HCT116 (cell line): Measurements from ENCODE around the gene AOPEP. TPM values are rescaled to one million over a fixed set of nuclear protein-coding genes. Genes with fewer than 3 reads are reported as not detected.

Experiments
- ATAC-seq: fragments of 200-7000 bp; cut with Tn5 transposase; 2 replicates; pipeline ENCODE4 v1.9.1; 2020; ENCODE audit warnings: mild to moderate bottlenecking, moderate library complexity
- BruUV-seq: library from RNA; stranded (reverse); fragments of 400-500 nt; replicated peaks from 2 replicates; lab custom pipeline; 2021; lab: Mats Ljungman, UMichigan
- CTCF ChIA-PET: fragments of 300-600 bp; sonication (Branson Sonifier 250); formaldehyde crosslinking; loops from one replicate; lab custom pipeline; 2021; ENCODE audit warnings: antibody characterized with exemption; lab: Charles Lee
- POLR2A ChIA-PET: fragments of 300-600, 350-600 bp; sonication (Branson Sonifier 250); formaldehyde crosslinking; loops from one replicate; lab custom pipeline; 2021; ENCODE audit warnings: antibody characterized with exemption; lab: Charles Lee
- RAD21 ChIA-PET, 2 experiments: fragments of 300-600 bp; sonication (Branson Sonifier 250); formaldehyde crosslinking; loops; one replicate each; lab custom pipeline; 2023; ENCODE audit warnings: low total read pairs in 2 of 2; ENCODE audit not compliant: uncharacterized antibody in 2 of 2, unreplicated experiment in 2 of 2, low non-redundant PET in 1 of 2; lab: Charles Lee
- DNase-seq: peaks from one replicate; pipeline ENCODE4 v3.0.0-alpha.2; 2010; ENCODE audit warnings: low read depth, low spot score
- H2AFZ ChIP-seq: fragments of 200-600 bp; shearing (Covaris generic), sonication (generic); 2 replicates; pipeline ENCODE4 v1.6.1; 2017; ENCODE audit warnings: low read depth, mixed run types, mixed read lengths, antibody characterized with exemption, low read length; ENCODE audit not compliant: poor library complexity, severe bottlenecking
- H3K27ac ChIP-seq: 2 replicates; pipeline ENCODE4 v1.5.1; 2012; ENCODE audit warnings: low read depth, low read length
- H3K27me3 ChIP-seq: fragments of 200-600 bp; sonication (generic); 2 replicates; pipeline ENCODE4 v1.6.1; 2016; ENCODE audit warnings: mixed run types, low read length, mixed read lengths; ENCODE audit not compliant: insufficient read depth
- H3K36me3 ChIP-seq, 2 experiments: fragments of 200-500 bp in 1 of 2; fragments of 200-600 bp in 1 of 2; sonication (Bioruptor generic) in 1 of 2; sonication (generic) in 1 of 2; 2 replicates each; pipeline versions ENCODE4 v1.5.1 to v1.6.1; 2014 to 2016; ENCODE audit warnings: low read length in 2 of 2, inconsistent platforms in 1 of 2, mixed read lengths in 1 of 2, mixed run types in 1 of 2; ENCODE audit not compliant: insufficient read depth in 2 of 2, control insufficient read depth in 1 of 2
- H3K4me1 ChIP-seq, 2 experiments: fragments of 200-600 bp in 1 of 2; sonication (generic) in 1 of 2; 2 replicates each; pipeline versions ENCODE4 v1.5.1 to v1.6.1; 2012 to 2017; ENCODE audit warnings: low read length in 2 of 2, inconsistent platforms in 1 of 2, mild to moderate bottlenecking in 1 of 2, mixed read lengths in 1 of 2, mixed run types in 1 of 2, moderate library complexity in 1 of 2; ENCODE audit not compliant: insufficient read depth in 2 of 2, control insufficient read depth in 1 of 2
- H3K4me2 ChIP-seq: fragments of 200-600 bp; sonication (generic); 2 replicates; pipeline ENCODE4 v1.6.1; 2017; ENCODE audit warnings: mixed run types, low read length, mixed read lengths
- H3K4me3 ChIP-seq, 2 experiments: fragments of 200-600 bp in 1 of 2; sonication (generic) in 1 of 2; replicated peaks in 1 of 2; 2 replicates each; pipeline ENCODE4 v1.5.1; 2011 to 2016; ENCODE audit warnings: low read length in 2 of 2, control low read depth in 1 of 2, low read depth in 1 of 2, mild to moderate bottlenecking in 1 of 2, mixed read lengths in 1 of 2, mixed run types in 1 of 2
- H3K79me2 ChIP-seq: fragments of 200-600 bp; sonication (generic); 2 replicates; pipeline ENCODE4 v1.6.1; 2017; ENCODE audit warnings: mild to moderate bottlenecking, mixed run types, low read length, moderate library complexity, mixed read lengths; ENCODE audit not compliant: insufficient read depth
- H3K9ac ChIP-seq: fragments of 200-600 bp; sonication (generic); 2 replicates; pipeline ENCODE4 v1.6.1; 2016; ENCODE audit warnings: low read length, mixed read lengths
- H3K9me2 ChIP-seq: fragments of 200-600 bp; sonication (generic), shearing (Covaris generic); 2 replicates; pipeline ENCODE4 v1.6.1; 2017; ENCODE audit warnings: mixed run types, mild to moderate bottlenecking, moderate library complexity; ENCODE audit not compliant: insufficient read depth
- H3K9me3 ChIP-seq, 2 experiments: fragments of 200-500 bp in 1 of 2; fragments of 200-600 bp in 1 of 2; sonication (Bioruptor generic) in 1 of 2; sonication (generic) in 1 of 2; 2 replicates each; pipeline ENCODE4 v1.6.1; 2014 to 2017; ENCODE audit warnings: low read length in 2 of 2, mixed read lengths in 2 of 2, inconsistent platforms in 1 of 2, low read depth in 1 of 2, mild to moderate bottlenecking in 1 of 2, mixed run types in 1 of 2, moderate library complexity in 1 of 2; ENCODE audit not compliant: control insufficient read depth in 1 of 2, insufficient read depth in 1 of 2
- H4K20me1 ChIP-seq: fragments of 200-600 bp; sonication (generic), shearing (Covaris generic); 2 replicates; pipeline ENCODE4 v1.6.1; 2017; ENCODE audit warnings: mixed run types, mild to moderate bottlenecking, moderate library complexity; ENCODE audit not compliant: insufficient read depth
- ATF3 ChIP-seq: IDR thresholded peaks from 2 replicates; pipeline ENCODE4 v1.6.1; 2012
- CBX3 ChIP-seq: IDR thresholded peaks from 2 replicates; pipeline ENCODE4 v1.6.1; 2012; ENCODE audit warnings: low read depth
- CEBPB ChIP-seq: IDR thresholded peaks from 2 replicates; pipeline ENCODE4 v1.6.1; 2012; ENCODE audit warnings: low read depth
- CTCF ChIP-seq, 3 experiments: fragments of 200-600 bp in 1 of 3; sonication (generic) in 1 of 3; IDR thresholded peaks in 2 of 3; conservative IDR thresholded peaks in 1 of 3; 2 replicates each; pipeline ENCODE4 v1.5.1; 2012 to 2017; ENCODE audit warnings: low read depth in 2 of 3, low read length in 2 of 3, antibody characterized with exemption in 1 of 3, borderline replicate concordance in 1 of 3, control low read depth in 1 of 3, mild to moderate bottlenecking in 1 of 3, mixed read lengths in 1 of 3, mixed run types in 1 of 3, moderate library complexity in 1 of 3; ENCODE audit not compliant: insufficient read depth in 1 of 3
- EGR1 ChIP-seq: IDR thresholded peaks from 2 replicates; pipeline ENCODE4 v1.6.1; 2012; ENCODE audit warnings: low read depth
- ELF1 ChIP-seq: IDR thresholded peaks from 2 replicates; pipeline ENCODE4 v1.6.1; 2012; ENCODE audit warnings: low read depth, borderline replicate concordance
- EZH2 ChIP-seq: fragments of 200-600 bp; sonication (generic); IDR thresholded peaks from 2 replicates; pipeline ENCODE4 v1.6.1; 2017; ENCODE audit warnings: antibody characterized with exemption, mixed run types
- EZH2phosphoT487 ChIP-seq: fragments of 200-600 bp; IDR thresholded peaks from 2 replicates; pipeline ENCODE4 v1.6.1; 2018; ENCODE audit warnings: antibody characterized with exemption, borderline replicate concordance
- FOSL1 ChIP-seq: IDR thresholded peaks from 2 replicates; pipeline ENCODE4 v1.6.1; 2012; ENCODE audit warnings: low read depth
- JUND ChIP-seq: IDR thresholded peaks from 2 replicates; pipeline ENCODE4 v1.6.1; 2012
- MAX ChIP-seq: IDR thresholded peaks from 2 replicates; pipeline ENCODE4 v1.6.1; 2012
- POLR2A ChIP-seq: IDR thresholded peaks from 2 replicates; pipeline ENCODE4 v1.7.0; 2011; ENCODE audit warnings: borderline replicate concordance; ENCODE audit not compliant: insufficient read depth, insufficient read length; ENCODE audit errors: extremely low read depth
- RAD21 ChIP-seq: IDR thresholded peaks from 2 replicates; pipeline ENCODE4 v1.6.1; 2012; ENCODE audit warnings: low read depth, mild to moderate bottlenecking
- REST ChIP-seq: IDR thresholded peaks from 2 replicates; pipeline ENCODE4 v1.6.1; 2012; ENCODE audit warnings: low read depth
- SRF ChIP-seq: IDR thresholded peaks from 2 replicates; pipeline ENCODE4 v1.6.1; 2012; ENCODE audit warnings: low read depth
- TCF7L2 ChIP-seq: IDR thresholded peaks from 2 replicates; pipeline ENCODE4 v1.7.0; 2011; ENCODE audit warnings: borderline replicate concordance, inconsistent platforms; ENCODE audit not compliant: insufficient read depth, insufficient read length; ENCODE audit errors: extremely low read depth
- YY1 ChIP-seq: IDR thresholded peaks from 2 replicates; pipeline ENCODE4 v1.6.1; 2011; ENCODE audit warnings: low read length, low read depth, moderate library complexity, mild to moderate bottlenecking; ENCODE audit not compliant: insufficient replicate concordance; ENCODE audit errors: extremely low read depth
- ZBTB33 ChIP-seq: IDR thresholded peaks from 2 replicates; pipeline ENCODE4 v1.6.1; 2011; ENCODE audit warnings: mild to moderate bottlenecking, low read length, moderate library complexity; ENCODE audit not compliant: insufficient replicate concordance; ENCODE audit errors: extremely low read depth
- ZFX ChIP-seq: fragments of 450-650 bp; IDR thresholded peaks from 2 replicates; pipeline ENCODE4 v1.6.1; 2017
- intact Hi-C: fragments of 100-400 bp; cut with micrococcal nuclease; formaldehyde crosslinking; loops from 2 replicates; pipeline ENCODE4 v1.10.0; 2022
- total RNA-seq: library from RNA; stranded (reverse); gene quantifications from one replicate; pipeline ENCODE4 v1.2.1, GENCODE V29; 2021; ENCODE audit not compliant: unreplicated experiment

The AOPEP gene
- total RNA-seq, 1 experiment from 2014 or later = 15.1 TPM

- no peaks in the 10 kb centered on the region for H3K9me3 ChIP-seq
- no TSS peak for BruUV-seq
- no peaks in the 10 kb centered on the region for H3K79me2 ChIP-seq
- no peak overlapping the region for H3K4me2 ChIP-seq
- CTCF ChIA-PET = no interaction called here
- no peak overlapping the region for H3K4me3 ChIP-seq
- no peak for ATAC-seq
- H3K36me3 ChIP-seq = no peaks in the 10 kb centered on the region; a peak in 1 of 4 replicates
- no peaks in the 10 kb centered on the region for H3K27me3 ChIP-seq
- no peak overlapping the region for H3K9ac ChIP-seq
- H3K27ac ChIP-seq = no peak overlapping the region
- RAD21 ChIA-PET = no interaction called here
- H3K9me2 ChIP-seq = no peaks in the 10 kb centered on the region
- no peak overlapping the region for H2AFZ ChIP-seq
- H4K20me1 ChIP-seq = no peaks in the 10 kb centered on the region
- TF ChIP-seq MAX = no peak
- TF ChIP-seq JUND = no peak
- TF ChIP-seq EZH2 = no peak
- TF ChIP-seq ATF3 = no peak
- TF ChIP-seq EGR1 = no peak
- TF ChIP-seq ELF1 = no peak
- TF ChIP-seq TCF7L2 = no peak
- TF ChIP-seq EZH2phosphoT487 = no peak
- TF ChIP-seq CEBPB = no peak
- TF ChIP-seq SRF = no peak
- no peak for TF ChIP-seq REST
- no peak for TF ChIP-seq ZFX
- no peak for TF ChIP-seq POLR2A
- no peak for TF ChIP-seq YY1
- no peak for TF ChIP-seq CBX3
- no peak for TF ChIP-seq FOSL1
- TF ChIP-seq RAD21 = no peak
- TF ChIP-seq CTCF (IDR thresholded peaks at IDR 0.05 in 2 of 3, conservative IDR thresholded peaks at IDR 0.05 in 1 of 3; ENCODE audit: borderline replicate concordance in 1 of 3, insufficient read depth in 1 of 3, low read depth in 2 of 3, low read length in 2 of 3) = no peak
- TF ChIP-seq ZBTB33 = no peak
- TF ChIP-seq, all 23 proteins: peak for 0
- POLR2A ChIA-PET = no interaction called here
- intact Hi-C loops = no loop called here
- H3K4me1 ChIP-seq = no peaks in the 10 kb centered on the region
- no peak for DNase-seq
Measured at GRCh38 chr9:95057101-95057500, 330.6 kb downstream of the AOPEP start.
